Measurements from ENCODE around the gene CMTM6. TPM values are rescaled to one million over a fixed set of nuclear protein-coding genes. Genes with fewer than 3 reads are reported as not detected.

The CMTM6 gene
- polyA plus RNA-seq, 2 of the 4 experiments (the other 2 are of a cell fraction), result 49.5 to 65.6 TPM

DNA sequence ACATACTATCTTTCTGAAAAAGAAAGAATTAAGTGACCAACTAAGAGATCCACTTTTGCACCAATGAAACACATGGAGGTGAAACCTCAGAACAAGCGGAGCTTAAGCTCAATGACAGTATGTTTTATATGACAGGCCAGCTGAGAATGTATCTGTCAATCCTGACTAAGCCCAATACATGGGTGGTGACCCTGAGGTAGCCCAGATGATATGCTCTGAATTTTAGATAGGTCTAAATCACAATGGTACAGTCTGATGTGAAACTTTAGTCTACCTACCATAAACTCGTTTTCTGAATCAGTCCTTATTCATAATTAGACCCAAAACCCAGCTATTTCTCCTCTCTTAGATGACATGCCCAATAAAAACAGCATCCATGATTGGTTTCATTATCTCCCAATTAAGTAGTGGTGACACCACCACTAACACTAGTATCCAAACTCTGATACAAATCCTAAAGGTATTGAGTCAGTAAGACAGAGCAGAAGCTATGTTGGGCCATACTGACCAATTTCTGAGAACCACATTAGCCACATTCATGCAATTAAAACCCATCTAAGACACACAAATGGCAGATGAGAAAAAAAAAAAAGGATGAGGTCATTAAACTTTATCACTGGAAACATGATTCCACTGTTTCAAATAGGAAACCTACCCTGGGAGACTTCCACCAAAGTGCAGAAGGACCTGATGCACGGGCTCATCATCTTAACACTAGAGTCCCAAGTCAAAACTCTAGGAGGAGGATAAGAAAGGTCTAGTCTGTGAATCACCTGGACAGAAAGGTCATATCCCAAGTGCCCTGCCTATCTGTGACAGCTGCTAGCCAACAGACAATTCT lies 20.6 kb downstream of the CMTM6 start (continued):
- no peak for TF ChIP-seq TP53 (CRISPR knock-in tag; IDR thresholded peaks at IDR 0.05)
- no peak for TF ChIP-seq HEYL (CRISPR knock-in tag; IDR thresholded peaks at IDR 0.05)

- FAIRE-seq (no peak), DNase-seq (ENCODE audit: low read depth in 1 of 2, low spot score in 1 of 2) (no peak), ATAC-seq (no peak)
- Histone ChIP-seq H3K4me3 (no peak overlapping the region), H3K4me2 (no peak overlapping the region), H3K4me1 (no peaks in the 10 kb centered on the region), H3K27ac (no peak overlapping the region), H3K9me3 (no peaks in the 10 kb centered on the region)
- ChIA-PET POLR2A (no interaction called here), CTCF (interaction anchor here (7.4 kb wide), 1 partner anchor 12 kb away, joined by 47 read pairs; no protein-coding TSS in a partner anchor)
- TF ChIP-seq E2F6 (IDR thresholded peaks at IDR 0.05; ENCODE audit: borderline replicate concordance, low read depth) (no peak), CBX8 (IDR thresholded peaks at IDR 0.05) (no peak), MAFK (IDR thresholded peaks at IDR 0.05; ENCODE audit: partially characterized antibody) (no peak), PHF8 (IDR thresholded peaks at IDR 0.05; ENCODE audit: borderline replicate concordance, low read depth) (no peak), RCOR1 (IDR thresholded peaks at IDR 0.05; ENCODE audit: low read depth, low read length) (no peak), NR3C1 (IDR thresholded peaks at IDR 0.05) (no peak), CHD2 (IDR thresholded peaks at IDR 0.05; ENCODE audit: low read length, partially characterized antibody) (no peak), KDM1A (IDR thresholded peaks at IDR 0.05; ENCODE audit: low read depth) (no peak), MYC (IDR thresholded peaks at IDR 0.05; ENCODE audit: borderline replicate concordance, low read length) (no peak), ZFP36 (IDR thresholded peaks at IDR 0.05; ENCODE audit: borderline replicate concordance, partially characterized antibody) (no peak), EP300 (IDR thresholded peaks at IDR 0.05) (no peak)
- TF ChIP-seq, protein P1, sequence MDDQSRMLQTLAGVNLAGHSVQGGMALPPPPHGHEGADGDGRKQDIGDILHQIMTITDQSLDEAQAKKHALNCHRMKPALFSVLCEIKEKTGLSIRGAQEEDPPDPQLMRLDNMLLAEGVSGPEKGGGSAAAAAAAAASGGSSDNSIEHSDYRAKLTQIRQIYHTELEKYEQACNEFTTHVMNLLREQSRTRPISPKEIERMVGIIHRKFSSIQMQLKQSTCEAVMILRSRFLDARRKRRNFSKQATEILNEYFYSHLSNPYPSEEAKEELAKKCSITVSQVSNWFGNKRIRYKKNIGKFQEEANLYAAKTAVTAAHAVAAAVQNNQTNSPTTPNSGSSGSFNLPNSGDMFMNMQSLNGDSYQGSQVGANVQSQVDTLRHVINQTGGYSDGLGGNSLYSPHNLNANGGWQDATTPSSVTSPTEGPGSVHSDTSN (IDR thresholded peaks at IDR 0.05), result no peak
- TF ChIP-seq, protein P2, sequence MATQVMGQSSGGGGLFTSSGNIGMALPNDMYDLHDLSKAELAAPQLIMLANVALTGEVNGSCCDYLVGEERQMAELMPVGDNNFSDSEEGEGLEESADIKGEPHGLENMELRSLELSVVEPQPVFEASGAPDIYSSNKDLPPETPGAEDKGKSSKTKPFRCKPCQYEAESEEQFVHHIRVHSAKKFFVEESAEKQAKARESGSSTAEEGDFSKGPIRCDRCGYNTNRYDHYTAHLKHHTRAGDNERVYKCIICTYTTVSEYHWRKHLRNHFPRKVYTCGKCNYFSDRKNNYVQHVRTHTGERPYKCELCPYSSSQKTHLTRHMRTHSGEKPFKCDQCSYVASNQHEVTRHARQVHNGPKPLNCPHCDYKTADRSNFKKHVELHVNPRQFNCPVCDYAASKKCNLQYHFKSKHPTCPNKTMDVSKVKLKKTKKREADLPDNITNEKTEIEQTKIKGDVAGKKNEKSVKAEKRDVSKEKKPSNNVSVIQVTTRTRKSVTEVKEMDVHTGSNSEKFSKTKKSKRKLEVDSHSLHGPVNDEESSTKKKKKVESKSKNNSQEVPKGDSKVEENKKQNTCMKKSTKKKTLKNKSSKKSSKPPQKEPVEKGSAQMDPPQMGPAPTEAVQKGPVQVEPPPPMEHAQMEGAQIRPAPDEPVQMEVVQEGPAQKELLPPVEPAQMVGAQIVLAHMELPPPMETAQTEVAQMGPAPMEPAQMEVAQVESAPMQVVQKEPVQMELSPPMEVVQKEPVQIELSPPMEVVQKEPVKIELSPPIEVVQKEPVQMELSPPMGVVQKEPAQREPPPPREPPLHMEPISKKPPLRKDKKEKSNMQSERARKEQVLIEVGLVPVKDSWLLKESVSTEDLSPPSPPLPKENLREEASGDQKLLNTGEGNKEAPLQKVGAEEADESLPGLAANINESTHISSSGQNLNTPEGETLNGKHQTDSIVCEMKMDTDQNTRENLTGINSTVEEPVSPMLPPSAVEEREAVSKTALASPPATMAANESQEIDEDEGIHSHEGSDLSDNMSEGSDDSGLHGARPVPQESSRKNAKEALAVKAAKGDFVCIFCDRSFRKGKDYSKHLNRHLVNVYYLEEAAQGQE (IDR thresholded peaks at IDR 0.05), result no peak
- 96% methylated on average over 1 of the region's 1 CpG for WGBS (ENCODE audit: missing lambda C conversion rate)
Observed at GRCh38 chr3:32480604-32481003, 22.0 kb downstream of the CMTM6 start.

DNA sequence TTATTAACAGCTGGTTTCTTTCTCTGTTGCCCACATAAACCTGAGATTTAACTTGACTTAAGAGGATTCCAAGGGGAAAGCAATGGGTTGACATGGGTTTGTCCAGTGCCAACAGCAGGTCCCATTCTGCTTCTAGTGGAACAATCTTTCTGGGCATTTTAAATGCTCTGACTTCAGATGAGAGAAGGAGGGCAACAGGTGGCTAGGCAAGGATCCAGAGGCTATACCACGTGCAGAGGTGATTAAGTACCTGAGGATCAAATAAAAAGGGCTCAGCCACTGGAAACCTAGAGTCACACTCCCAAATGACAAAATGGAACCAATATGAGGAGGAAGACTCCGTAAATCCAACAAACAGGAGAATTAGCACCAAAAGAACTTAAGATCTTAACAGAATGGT lies 28.5 kb downstream of the CMTM6 start:
- Histone ChIP-seq H3K4me1 (peaks cover 15% of the 10 kb centered on the region), H3K4me3 (no peak overlapping the region), H3K4me2 (no peak overlapping the region), H3K9me3 (no peaks in the 10 kb centered on the region), H3K27ac (no peak overlapping the region)
- WGBS (ENCODE audit: missing lambda C conversion rate), result 85% methylated on average over 2 of the region's 2 CpGs
- ChIA-PET CTCF (no interaction called here), POLR2A (no interaction called here)
- no peak for ATAC-seq
- no peak for DNase-seq (ENCODE audit: low read depth in 1 of 2, low spot score in 1 of 2)
- FAIRE-seq, result no peak
- TF ChIP-seq TP53 (CRISPR knock-in tag; IDR thresholded peaks at IDR 0.05) (no peak), SREBF2 (IDR thresholded peaks at IDR 0.05) (no peak), TFCP2L1 (CRISPR knock-in tag; IDR thresholded peaks at IDR 0.05) (no peak), ELK1 (IDR thresholded peaks at IDR 0.05; ENCODE audit: low read depth, low read length) (no peak), JUNB (IDR thresholded peaks at IDR 0.05) (no peak), POLR2AphosphoS2 (conservative IDR thresholded peaks at IDR 0.05; ENCODE audit: low read length) (no peak), RCOR1 (IDR thresholded peaks at IDR 0.05; ENCODE audit: low read depth, low read length) (no peak), MAFK (IDR thresholded peaks at IDR 0.05; ENCODE audit: partially characterized antibody) (no peak), FOSL2 (IDR thresholded peaks at IDR 0.05) (no peak), FOSL2 (CRISPR knock-in tag; IDR thresholded peaks at IDR 0.05) (no peak), CBX8 (IDR thresholded peaks at IDR 0.05) (no peak), FOSB (CRISPR knock-in tag; IDR thresholded peaks at IDR 0.05) (no peak), EP300 (IDR thresholded peaks at IDR 0.05) (no peak)
- TF ChIP-seq, protein P3, sequence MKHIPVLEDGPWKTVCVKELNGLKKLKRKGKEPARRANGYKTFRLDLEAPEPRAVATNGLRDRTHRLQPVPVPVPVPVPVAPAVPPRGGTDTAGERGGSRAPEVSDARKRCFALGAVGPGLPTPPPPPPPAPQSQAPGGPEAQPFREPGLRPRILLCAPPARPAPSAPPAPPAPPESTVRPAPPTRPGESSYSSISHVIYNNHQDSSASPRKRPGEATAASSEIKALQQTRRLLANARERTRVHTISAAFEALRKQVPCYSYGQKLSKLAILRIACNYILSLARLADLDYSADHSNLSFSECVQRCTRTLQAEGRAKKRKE (CRISPR knock-in tag; IDR thresholded peaks at IDR 0.05; ENCODE audit: low read depth), result no peak
